ENCODE data around the gene ASXL1. TPM values are rescaled to one million over a fixed set of nuclear protein-coding genes. Genes with fewer than 3 reads are reported as not detected.
A peak's percentile ranks its signal among the peaks of the same experiment; 100 is the strongest.
"Not testable (repeated sequence)": the region's sequence is repeated elsewhere in the genome, so short reads cannot be mapped to it uniquely, and the experiment has no call there.

Gene ASXL1
- total RNA-seq, 4 donors from 2014 or later = 69.1 to 116 (median 102) TPM

GRCh38 chr20:32382102-32382950 lies 24.2 kb downstream of the ASXL1 start:
- TF ChIP-seq CTCF (IDR thresholded peaks at IDR 0.05) (no peak), POLR2A (IDR thresholded peaks at IDR 0.05) (no peak)
- no peak for DNase-seq
- intact Hi-C loops (cut with DNase I; ENCODE audit: low total_unique reads) = no loop called here
- H3K27me3 ChIP-seq = no peaks in the 10 kb centered on the region
- H3K9me3 ChIP-seq = no peaks in the 10 kb centered on the region
- no peak overlapping the region for H3K27ac ChIP-seq
- H3K36me3 ChIP-seq = no peaks in the 10 kb centered on the region
- H3K4me3 ChIP-seq = no peak overlapping the region
- H3K4me1 ChIP-seq = peaks cover 0 to 3% of the 10 kb centered on the region in 2 donors

GRCh38 chr20:32383441-32383840 lies 25.3 kb downstream of the ASXL1 start:
- intact Hi-C loops (cut with DNase I; ENCODE audit: low total_unique reads); H3K4me3 ChIP-seq; DNase-seq; H3K9me3 ChIP-seq; H3K36me3 ChIP-seq; H3K27me3 ChIP-seq; H3K4me1 ChIP-seq; H3K27ac ChIP-seq: not testable (repeated sequence)

DNA sequence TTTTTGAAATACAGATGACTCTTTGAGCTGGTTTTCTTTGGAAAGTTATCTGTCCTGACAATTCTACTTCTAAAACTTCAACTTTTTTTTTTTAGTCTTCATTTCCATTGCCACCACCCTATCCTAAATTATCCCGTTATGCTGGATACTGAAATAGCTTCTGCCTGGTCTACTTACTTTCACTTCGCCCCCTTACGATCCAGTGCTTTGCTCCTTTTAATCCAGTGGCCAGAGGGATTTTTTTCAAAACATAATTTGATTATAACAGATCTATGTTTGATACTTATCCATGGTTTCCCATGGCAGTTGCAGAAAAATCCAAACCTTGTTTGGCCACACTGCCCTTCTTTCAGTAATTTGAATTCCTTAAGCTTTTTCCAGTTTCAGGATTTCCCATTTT lies 27.4 kb downstream of the ASXL1 start:
- no peaks in the 10 kb centered on the region for H3K9me3 ChIP-seq
- intact Hi-C loops (cut with DNase I; ENCODE audit: low total_unique reads) = no loop called here
- H3K27me3 ChIP-seq = no peaks in the 10 kb centered on the region
- TF ChIP-seq CTCF (IDR thresholded peaks at IDR 0.05) = no peak
- no peak overlapping the region for H3K4me3 ChIP-seq
- DNase-seq = no peak
- H3K4me1 ChIP-seq = peaks cover 0 to 3% of the 10 kb centered on the region in 2 donors
- no peaks in the 10 kb centered on the region for H3K36me3 ChIP-seq
- peak overlapping the region; percentile 16 to 55 for H3K27ac ChIP-seq

- no peak overlapping the region for H3K4me3 ChIP-seq
- no peaks in the 10 kb centered on the region for H3K9me3 ChIP-seq
- intact Hi-C loops (cut with DNase I; ENCODE audit: low total_unique reads) = no loop called here
- H3K4me1 ChIP-seq = peaks cover 0 to 3% of the 10 kb centered on the region in 2 donors
- no peak for DNase-seq
- TF ChIP-seq POLR2A (IDR thresholded peaks at IDR 0.05) (no peak), CTCF (IDR thresholded peaks at IDR 0.05) (no peak)
- peak overlapping the region; percentile 16 to 55 for H3K27ac ChIP-seq
- H3K36me3 ChIP-seq = no peaks in the 10 kb centered on the region
- no peaks in the 10 kb centered on the region for H3K27me3 ChIP-seq
These were observed 28.0 kb downstream of the ASXL1 start for GRCh38 chr20:32386091-32386490.

DNA sequence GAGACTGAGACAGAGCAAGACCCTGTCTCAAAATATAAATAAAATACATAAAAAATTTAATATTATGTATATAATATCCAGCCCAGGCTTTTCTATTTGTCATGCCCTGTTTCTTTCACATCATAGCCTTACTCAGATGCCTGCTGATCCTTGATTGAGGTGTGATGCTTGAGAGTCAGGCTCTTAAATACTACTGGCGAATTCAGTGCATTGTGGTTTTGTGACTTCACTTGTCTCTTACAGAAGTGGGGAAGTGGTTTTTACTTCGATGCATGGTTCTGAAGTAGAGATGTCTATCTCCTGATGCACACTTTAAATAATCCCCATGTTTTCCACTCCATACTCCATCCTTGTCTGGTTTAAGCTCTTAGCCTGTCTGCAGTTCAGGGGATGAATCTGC lies 29.1 kb downstream of the ASXL1 start:
- Histone ChIP-seq H3K9me3 (no peaks in the 10 kb centered on the region), H3K4me3 (no peak overlapping the region)

More for the DNA sequence above, 29.1 kb downstream of the ASXL1 start:
- intact Hi-C loops (cut with DNase I; ENCODE audit: low total_unique reads) = no loop called here
- H3K4me1 ChIP-seq = peaks cover 0 to 3% of the 10 kb centered on the region in 2 donors
- TF ChIP-seq CTCF (IDR thresholded peaks at IDR 0.05) (no peak), POLR2A (IDR thresholded peaks at IDR 0.05) (no peak)
- H3K27ac ChIP-seq = no peak overlapping the region
- DNase-seq = no peak
- H3K27me3 ChIP-seq = no peaks in the 10 kb centered on the region
- no peaks in the 10 kb centered on the region for H3K36me3 ChIP-seq
